NCI-H128 (cell line): ENCODE measurements around the gene NDUFB6.
"Not testable (repeated sequence)": the region's sequence is repeated elsewhere in the genome, so short reads cannot be mapped to it uniquely, and the experiment has no call there.

Experiments
- DNase-seq: peaks from one replicate; lab custom pipeline; 2025; ENCODE audit not compliant: unreplicated experiment; lab: John Stamatoyannopoulos, UW

The NDUFB6 gene

DNA sequence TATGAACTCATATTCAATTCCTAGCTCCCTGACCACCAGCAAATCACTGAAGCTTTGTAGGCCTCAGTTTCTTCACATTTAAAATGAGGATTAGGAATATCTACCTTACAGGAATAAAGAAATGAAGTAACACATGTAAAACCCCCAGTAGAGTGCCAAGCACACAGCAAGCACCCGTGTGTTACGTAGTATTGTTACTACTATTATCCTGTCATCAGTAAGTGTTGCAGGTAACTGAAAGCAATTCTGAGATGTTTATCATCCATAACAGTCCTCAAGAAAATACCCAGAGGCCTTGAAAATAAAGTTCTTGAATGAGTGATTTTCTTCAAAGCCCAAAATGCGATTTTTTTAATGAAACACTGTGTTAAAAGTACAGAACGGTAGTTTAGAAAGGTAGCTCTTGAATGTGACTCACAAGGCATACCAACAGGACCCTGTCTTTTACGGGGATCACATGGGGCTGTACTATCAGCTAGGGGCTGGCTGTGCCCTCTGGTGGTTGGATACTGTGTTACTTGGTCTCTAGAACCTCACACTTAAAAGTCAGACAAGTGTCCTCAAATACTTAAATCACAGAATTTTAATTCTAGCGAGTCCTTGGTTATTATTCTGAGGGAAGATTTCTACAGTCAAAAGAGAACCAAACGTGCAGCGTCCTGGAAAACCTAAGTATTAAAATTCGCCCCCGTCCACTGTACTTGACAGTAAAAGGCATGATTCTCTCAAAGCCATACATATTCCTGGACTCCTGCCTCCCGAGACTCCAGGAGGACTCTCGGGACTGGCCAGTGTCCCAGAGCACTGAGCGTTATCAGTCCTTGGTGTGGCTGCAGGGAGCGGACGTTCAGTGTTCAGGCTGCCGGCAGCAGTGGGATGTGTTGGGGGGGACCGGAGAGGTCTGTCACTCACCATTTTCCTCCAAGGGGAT, 725 bp downstream of the NDUFB6 start:
- peak; percentile 12 for DNase-seq

DNA sequence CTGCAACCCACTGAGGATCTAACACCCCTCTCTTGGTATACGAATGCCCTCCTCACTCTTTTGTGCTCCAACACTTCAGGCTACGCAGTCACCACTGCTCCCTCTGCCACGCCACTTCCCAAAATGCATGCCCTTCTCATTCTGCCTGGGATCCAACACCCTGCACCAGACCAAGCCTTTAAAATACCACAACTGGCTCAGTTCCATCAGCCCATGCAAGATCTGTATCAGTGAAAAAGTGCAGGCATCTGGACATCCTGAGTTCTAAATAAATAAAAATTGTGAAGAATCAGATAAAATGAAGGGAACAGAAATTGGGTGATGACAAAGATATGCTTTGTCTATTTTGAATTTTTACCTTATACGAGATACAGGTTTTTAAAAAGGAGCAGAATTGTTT, 2.7 kb downstream of the NDUFB6 start:
- DNase-seq = no peak

GRCh38 chr9:32566770-32567169, 6.2 kb downstream of the NDUFB6 start:
- DNase-seq = no peak

GRCh38 chr9:32565967-32566366, 7.0 kb downstream of the NDUFB6 start:
- no peak for DNase-seq

DNA sequence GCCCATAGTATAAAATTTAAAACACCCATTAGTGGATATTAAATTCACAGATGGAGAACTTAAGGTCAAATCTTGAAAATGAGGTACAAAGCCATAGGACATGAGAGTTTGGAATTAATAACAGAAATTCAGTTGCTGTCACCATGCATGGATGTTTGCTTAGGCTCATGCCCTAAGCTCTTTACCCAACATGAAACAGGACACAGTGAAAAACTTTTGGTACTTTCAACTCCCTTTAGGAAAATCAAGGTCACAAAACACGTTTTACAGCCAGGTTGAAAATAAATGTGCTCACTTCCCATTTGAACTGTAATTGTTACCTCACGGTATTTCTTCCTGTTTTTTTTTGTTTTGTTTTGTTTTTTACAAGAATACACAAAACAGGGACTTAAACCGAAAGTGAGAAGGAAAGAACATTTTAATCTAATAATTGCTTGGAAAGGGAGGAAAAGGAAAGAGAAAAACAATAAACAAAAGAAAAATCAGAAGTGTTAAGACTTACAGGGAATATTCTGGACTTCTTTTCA, 14.5 kb downstream of the NDUFB6 start:
- DNase-seq = no peak

GRCh38 chr9:32554591-32554990, 18.4 kb downstream of the NDUFB6 start:
- no peak for DNase-seq

- DNase-seq = no peak
Measured at GRCh38 chr9:32554107-32554506, 18.9 kb downstream of the NDUFB6 start.

GRCh38 chr9:32552172-32552872, 20.6 kb downstream of the NDUFB6 start, which contains the start of the genes SMIM27 and TOPORS:
Gene SMIM27 (plus strand): TSS chr9:32552327. CDS start chr9:32552435, 108 bp downstream.
Gene TOPORS (minus strand): TSS chr9:32552586. CDS start chr9:32552436, 150 bp downstream.
- DNase-seq = peak; percentile 83

- no peak for DNase-seq
Measured at GRCh38 chr9:32551276-32552051, 21.5 kb downstream of the NDUFB6 start.

DNA sequence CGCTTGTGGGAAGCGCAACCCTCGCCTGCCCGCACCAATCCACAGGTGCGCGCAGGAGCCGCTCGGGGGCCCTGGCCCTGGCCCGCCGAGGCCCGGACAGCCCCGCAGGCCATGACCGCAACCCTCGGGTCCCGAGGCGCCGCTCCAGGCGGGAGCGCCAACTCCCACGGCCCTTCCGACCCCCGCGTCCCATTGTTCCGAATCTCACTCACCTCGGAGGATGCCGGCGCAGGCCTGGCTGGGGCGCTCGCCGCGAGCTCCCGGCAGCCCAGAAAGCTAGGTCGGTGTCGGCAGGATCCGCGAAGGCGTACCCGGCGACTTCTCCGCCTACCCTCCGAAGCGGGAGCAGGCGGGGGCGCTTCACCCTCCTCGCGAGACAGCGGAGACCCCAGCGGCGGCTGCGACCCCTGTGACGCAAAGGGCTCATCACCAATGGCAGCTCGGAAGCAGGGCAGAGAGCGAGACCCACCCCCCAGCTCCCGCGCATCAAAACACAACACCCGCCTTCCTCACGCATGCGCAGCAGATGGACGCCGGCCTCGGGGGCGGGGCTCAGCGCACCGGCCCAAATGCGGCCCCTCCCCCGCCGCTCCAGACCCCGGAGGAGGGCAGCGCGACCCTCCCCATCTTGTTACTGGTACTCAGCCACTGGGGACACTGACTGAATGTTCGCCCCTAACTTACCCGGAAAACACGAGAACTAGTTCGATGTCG, 22.2 kb downstream of the NDUFB6 start:
- peak; percentile 89 for DNase-seq

GRCh38 chr9:32550150-32550561, 22.8 kb downstream of the NDUFB6 start:
- no peak for DNase-seq

DNA sequence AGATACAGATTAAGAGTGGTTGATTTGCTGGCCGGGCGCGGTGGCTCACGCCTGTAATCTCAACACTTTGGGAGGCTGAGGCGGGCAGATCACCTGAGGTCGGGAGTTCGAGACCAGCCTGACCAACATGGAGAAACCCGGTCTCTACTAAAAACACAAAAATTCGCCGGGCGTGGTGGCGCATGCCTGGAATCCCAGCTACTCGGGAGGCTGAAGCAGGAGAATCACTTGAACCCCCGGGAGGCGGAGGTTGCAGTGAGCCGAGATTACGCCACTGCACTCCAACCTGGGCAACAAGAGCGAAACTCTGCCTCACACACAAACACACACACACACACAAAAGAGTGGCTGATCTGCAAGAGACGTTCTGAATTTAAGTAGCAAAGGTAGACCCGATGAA, 24.7 kb downstream of the NDUFB6 start:
- not testable (repeated sequence) for DNase-seq

DNA sequence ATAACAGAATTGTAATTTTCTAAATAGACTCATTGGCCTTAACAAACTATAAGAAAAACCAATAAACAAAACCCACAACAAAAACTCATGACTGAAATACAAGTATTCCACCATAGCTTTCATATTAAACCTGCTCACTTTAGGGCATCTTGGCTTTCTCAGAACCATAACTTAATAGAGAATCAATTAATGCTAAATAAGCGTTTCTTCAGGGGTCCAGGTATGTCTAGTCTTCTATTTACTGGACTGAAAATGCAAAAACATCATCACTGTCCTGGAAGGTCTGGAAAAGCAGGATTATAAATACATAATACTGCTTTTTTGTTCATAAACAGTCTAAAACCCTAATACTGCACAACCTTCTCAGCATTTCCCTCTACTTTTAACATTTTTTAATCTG, 27.1 kb downstream of the NDUFB6 start:
- DNase-seq = no peak

DNA sequence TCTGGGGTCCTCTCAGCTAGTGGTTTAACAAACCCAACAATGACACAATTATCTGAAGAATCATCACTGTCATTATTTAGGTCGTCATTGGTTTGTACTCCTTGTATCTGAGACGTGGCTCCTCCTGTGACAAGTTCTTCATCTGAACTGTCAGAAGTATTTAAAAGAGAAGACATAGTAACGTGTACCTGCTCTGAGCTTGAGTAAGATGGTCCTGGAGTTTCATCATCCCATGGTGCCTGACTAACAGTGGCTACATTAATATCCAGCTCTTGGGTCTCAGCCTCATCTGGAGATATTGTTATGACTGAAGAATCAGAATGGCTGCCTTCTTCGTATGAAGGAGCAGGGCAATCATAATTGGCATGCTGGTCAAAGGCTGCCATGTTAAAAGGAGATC, 29.9 kb downstream of the NDUFB6 start:
- DNase-seq = no peak

DNA sequence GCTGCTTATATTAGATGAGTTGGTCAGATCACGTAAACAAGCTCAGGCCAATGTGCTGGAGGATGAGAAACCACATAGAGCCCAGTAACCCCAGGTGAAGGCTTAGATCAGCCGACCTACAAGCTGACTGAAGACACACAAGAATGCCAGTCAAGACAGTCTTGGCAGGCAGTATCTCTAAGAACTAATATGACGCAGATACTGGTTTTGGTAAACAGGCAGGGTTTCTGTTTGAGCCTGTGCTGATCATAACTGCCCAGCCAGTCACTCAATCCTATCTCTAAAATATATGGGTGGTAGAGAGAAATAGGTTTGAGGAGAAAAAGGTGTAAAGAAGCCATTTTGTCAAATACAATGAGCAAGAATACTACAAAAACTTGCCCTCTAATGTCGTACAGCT, 39.1 kb downstream of the NDUFB6 start:
- no peak for DNase-seq

- DNase-seq = no peak
Measured at GRCh38 chr9:32533336-32533735, 39.6 kb downstream of the NDUFB6 start.

DNA sequence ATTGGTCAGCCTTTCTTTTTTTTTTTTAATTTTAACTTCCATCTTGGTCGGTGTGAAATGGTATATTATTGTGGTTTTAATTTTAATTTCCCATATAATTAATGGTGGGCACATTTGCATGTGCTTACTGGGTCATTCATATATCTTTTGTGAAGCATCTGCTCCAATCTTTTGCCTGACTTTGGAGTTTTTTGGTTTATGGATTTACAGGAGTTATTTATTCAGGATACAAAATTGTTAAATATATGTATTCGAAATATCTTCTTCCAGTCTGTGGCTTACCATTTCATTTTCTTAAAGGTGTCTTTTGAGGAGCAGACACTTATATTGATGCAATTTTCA, 46.3 kb downstream of the NDUFB6 start:
- no peak for DNase-seq

GRCh38 chr9:32526041-32526706, 46.8 kb downstream of the NDUFB6 start, which contains the start of gene RIGI:
Gene RIGI (minus strand): TSS chr9:32526196. CDS start chr9:32526166, 30 bp downstream.
- peak; percentile 77 for DNase-seq

- no peak for DNase-seq
Measured at GRCh38 chr9:32525709-32526030, 47.3 kb downstream of the NDUFB6 start.
